ENCODE data around the gene FYB1.

GRCh38 chr5:39148983-39149534 is 70.3 kb downstream of the FYB1 start:
- TF ChIP-seq TCF4 (CRISPR knock-in tag; IDR thresholded peaks at IDR 0.05; ENCODE audit: borderline replicate concordance): no peak
- TF ChIP-seq CSRNP3 (CRISPR knock-in tag; IDR thresholded peaks at IDR 0.05): no peak
- no peak for TF ChIP-seq TOX (CRISPR knock-in tag; IDR thresholded peaks at IDR 0.05; ENCODE audit: borderline replicate concordance)
- no peak for TF ChIP-seq SNAI2 (CRISPR knock-in tag; IDR thresholded peaks at IDR 0.05)
- no peak for TF ChIP-seq ZC3H10 (CRISPR knock-in tag; IDR thresholded peaks at IDR 0.05)
